Hematopoietic multipotent progenitor cell treated with erythropoietin and hydrocortisone succinate and interleukin-3 and kit ligand, for 4 days (in vitro differentiated cells): ENCODE measurements around the gene PIGBOS1.
"Not testable (repeated sequence)": the region's sequence is repeated elsewhere in the genome, so short reads cannot be mapped to it uniquely, and the experiment has no call there.

Experiments
- DNase-seq: peaks from one replicate; pipeline ENCODE4 v3.0.0-alpha.2; 2015

Gene PIGBOS1

GRCh38 chr15:55290528-55291057, 28.3 kb downstream of the PIGBOS1 start:
- DNase-seq, result peak; percentile 92

GRCh38 chr15:55289746-55290527, 29.0 kb downstream of the PIGBOS1 start, which contains the start of gene RAB27A:
Gene RAB27A, minus strand, starts transcription at chr15:55289813. Its CDS starts 54,879 bp downstream, at chr15:55234934.
- DNase-seq, result peak; percentile 81

- DNase-seq, result peak; percentile 56
Measured at GRCh38 chr15:55289011-55289745, 29.7 kb downstream of the PIGBOS1 start.

- no peak for DNase-seq
Measured at GRCh38 chr15:55288006-55288717, 30.8 kb downstream of the PIGBOS1 start.

- DNase-seq, result not testable (repeated sequence)
Measured at GRCh38 chr15:55286442-55287189, 32.3 kb downstream of the PIGBOS1 start.

GRCh38 chr15:55284426-55284825, 34.5 kb downstream of the PIGBOS1 start:
- no peak for DNase-seq

- no peak for DNase-seq
Measured at GRCh38 chr15:55283379-55284147, 35.4 kb downstream of the PIGBOS1 start.

- peak; percentile 86 for DNase-seq
Measured at GRCh38 chr15:55282284-55282833, 36.6 kb downstream of the PIGBOS1 start.

GRCh38 chr15:55281517-55282228, 37.2 kb downstream of the PIGBOS1 start:
- DNase-seq, result peak; percentile 41

- DNase-seq, result not testable (repeated sequence)
Measured at GRCh38 chr15:55280589-55280988, 38.3 kb downstream of the PIGBOS1 start.

- DNase-seq, result peak; percentile 85
Measured at GRCh38 chr15:55279746-55280351, 39.1 kb downstream of the PIGBOS1 start.

- no peak for DNase-seq
Measured at GRCh38 chr15:55279100-55279745, 39.7 kb downstream of the PIGBOS1 start.

GRCh38 chr15:55277715-55278114, 41.2 kb downstream of the PIGBOS1 start:
- DNase-seq, result no peak

GRCh38 chr15:55277116-55277564, 41.8 kb downstream of the PIGBOS1 start:
- DNase-seq, result peak; percentile 84

- DNase-seq, result no peak
Measured at GRCh38 chr15:55276324-55276723, 42.6 kb downstream of the PIGBOS1 start.

GRCh38 chr15:55270291-55270690, 48.6 kb downstream of the PIGBOS1 start:
- DNase-seq, result no peak

- no peak for DNase-seq
Measured at GRCh38 chr15:55268176-55268695, 50.7 kb downstream of the PIGBOS1 start.

- peak; percentile 86 for DNase-seq
Measured at GRCh38 chr15:55267401-55268175, 51.3 kb downstream of the PIGBOS1 start.
